ENCODE results near the gene BTBD3.

The BTBD3 gene

DNA sequence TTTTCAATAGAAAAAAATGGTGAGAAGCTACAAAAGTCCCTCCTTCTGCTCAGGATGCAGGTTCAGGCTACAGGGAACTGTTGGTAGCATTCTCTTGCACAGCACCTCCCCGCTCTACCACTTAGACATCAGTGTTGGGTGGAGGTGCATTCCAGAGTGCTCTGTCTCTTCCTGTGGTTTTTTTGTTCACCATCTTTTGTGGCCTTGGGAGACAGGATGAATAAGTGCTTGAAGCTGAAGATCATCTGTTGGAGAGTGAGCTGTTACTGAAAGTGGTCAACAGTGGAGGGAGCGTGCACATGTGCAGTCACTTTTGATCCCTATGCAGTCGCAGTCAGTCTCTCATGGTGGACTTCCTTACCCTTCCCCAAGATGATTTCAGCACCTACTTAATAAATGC, 16.6 kb upstream of the BTBD3 start:
- ChIA-PET POLR2A (no interaction called here), CTCF (interaction anchor here (1.1 to 1.4 kb wide), 3 partner anchors 11 to 16 kb away, joined by 3 to 5 read pairs (median 3); partner anchors contain the start of gene BTBD3)
- no peak for DNase-seq
- 100% methylated on average over 2 of the region's 3 CpGs for WGBS (ENCODE audit: insufficient coverage)
- H3K4me1 ChIP-seq (ENCODE audit: control extremely low read depth in 1 of 4, control insufficient read depth in 4 of 4, insufficient read depth in 4 of 4, low read length in 3 of 4), result peaks cover 0 to 4% (median 2%) of the 10 kb centered on the region in 4 experiments
- H3K27ac ChIP-seq (ENCODE audit: insufficient read depth in 1 of 2, low read depth in 1 of 2, low read length in 2 of 2, poor library complexity in 1 of 2, severe bottlenecking in 2 of 2), result no peak overlapping the region
- no peaks in the 10 kb centered on the region for H3K27me3 ChIP-seq (replicated peaks in 2 of 5; ENCODE audit: control insufficient read depth in 4 of 5, insufficient read depth in 5 of 5, low read length in 4 of 5)
- H3K4me3 ChIP-seq (ENCODE audit: control insufficient read depth in 1 of 7, extremely low read depth in 1 of 7, insufficient read depth in 4 of 7, low read depth in 2 of 7, low read length in 6 of 7), result no peak overlapping the region
- H3K36me3 ChIP-seq (ENCODE audit: control insufficient read depth in 4 of 4, insufficient read depth in 4 of 4, low read length in 3 of 4), result peaks cover 2 to 12% (median 4%) of the 10 kb centered on the region in 4 experiments
- peaks cover 0 to 3% (median 0%) of the 10 kb centered on the region in 5 experiments for H3K9me3 ChIP-seq (ENCODE audit: control extremely low read depth in 1 of 5, control insufficient read depth in 4 of 5, insufficient read depth in 2 of 5, low read depth in 1 of 5, low read length in 4 of 5)

DNA sequence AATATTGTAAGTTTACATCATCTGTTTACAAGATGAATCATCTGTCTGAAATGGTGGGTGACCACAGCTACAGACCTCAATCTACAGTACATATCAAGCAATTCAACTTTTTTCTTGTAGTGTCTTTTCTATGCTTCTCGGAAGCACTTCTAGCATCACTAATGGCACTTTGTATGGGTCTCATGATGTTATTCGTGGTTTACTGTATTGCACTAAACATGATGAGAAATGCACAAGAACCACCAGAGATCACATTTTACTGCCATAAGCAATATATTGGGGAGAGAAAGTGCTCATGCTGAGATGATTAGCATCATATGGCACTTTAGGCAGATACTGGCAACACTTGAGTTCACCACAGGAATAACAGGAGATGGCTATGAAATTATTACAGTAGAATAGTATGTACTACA, 15.4 kb upstream of the BTBD3 start:
- ChIA-PET POLR2A (no interaction called here), CTCF (interaction anchor here (1.4 kb wide), 1 partner anchor 12 kb away, joined by 5 read pairs; no protein-coding TSS in a partner anchor)
- no peak overlapping the region for H3K4me3 ChIP-seq (ENCODE audit: control insufficient read depth in 1 of 7, extremely low read depth in 1 of 7, insufficient read depth in 4 of 7, low read depth in 2 of 7, low read length in 6 of 7)
- peaks cover 0 to 4% (median 2%) of the 10 kb centered on the region in 4 experiments for H3K4me1 ChIP-seq (ENCODE audit: control extremely low read depth in 1 of 4, control insufficient read depth in 4 of 4, insufficient read depth in 4 of 4, low read length in 3 of 4)
- H3K27ac ChIP-seq (ENCODE audit: insufficient read depth in 1 of 2, low read depth in 1 of 2, low read length in 2 of 2, poor library complexity in 1 of 2, severe bottlenecking in 2 of 2), result no peak overlapping the region
- H3K27me3 ChIP-seq (replicated peaks in 2 of 5; ENCODE audit: control insufficient read depth in 4 of 5, insufficient read depth in 5 of 5, low read length in 4 of 5), result no peaks in the 10 kb centered on the region
- DNase-seq, result peak in 1 of 3 donors; percentile 19
- whole genome bisulfite sequencing (ENCODE audit: insufficient coverage), result no CpG with 5 or more reads among the region's 2 CpGs
- H3K36me3 ChIP-seq (ENCODE audit: control insufficient read depth in 4 of 4, insufficient read depth in 4 of 4, low read length in 3 of 4), result peaks cover 2 to 12% (median 4%) of the 10 kb centered on the region in 4 experiments
- peaks cover 0 to 3% (median 0%) of the 10 kb centered on the region in 5 experiments for H3K9me3 ChIP-seq (ENCODE audit: control extremely low read depth in 1 of 5, control insufficient read depth in 4 of 5, insufficient read depth in 2 of 5, low read depth in 1 of 5, low read length in 4 of 5)

DNA sequence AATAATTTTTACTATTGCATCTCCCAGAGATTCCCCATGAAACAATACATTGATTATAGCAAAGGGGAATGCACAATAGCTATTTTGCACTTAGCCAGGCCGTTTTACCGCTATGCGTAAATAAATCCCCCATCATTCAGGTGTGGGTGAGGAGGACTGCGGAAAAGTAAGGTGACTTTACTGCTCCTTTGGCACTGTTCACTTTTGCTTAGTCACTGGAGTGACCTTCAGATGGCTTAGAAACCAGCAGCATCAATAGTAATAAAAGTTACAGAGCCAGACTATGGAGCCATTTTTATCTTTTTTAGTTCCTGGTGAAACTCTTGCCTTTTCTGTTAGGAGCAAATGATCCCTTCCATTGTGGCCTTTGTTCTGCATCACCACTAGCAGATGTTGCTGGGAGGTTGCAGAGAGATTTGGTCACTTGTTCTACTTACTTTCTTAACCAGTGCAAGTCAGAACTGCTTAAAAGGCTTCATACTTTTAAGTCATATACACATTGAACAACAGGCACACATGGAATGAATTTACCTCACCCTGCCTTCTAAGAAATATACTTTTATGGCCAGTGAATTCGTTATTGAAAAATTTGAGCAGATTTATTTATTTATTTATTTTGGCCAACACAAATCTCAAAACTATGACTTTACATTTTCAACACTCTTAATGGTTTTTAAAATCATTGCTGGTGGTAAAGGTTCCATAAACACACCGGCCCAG, 12.1 kb upstream of the BTBD3 start:
- no peaks in the 10 kb centered on the region for H3K27me3 ChIP-seq (replicated peaks in 2 of 5; ENCODE audit: control insufficient read depth in 4 of 5, insufficient read depth in 5 of 5, low read length in 4 of 5)
- H3K9me3 ChIP-seq (ENCODE audit: control extremely low read depth in 1 of 5, control insufficient read depth in 4 of 5, insufficient read depth in 2 of 5, low read depth in 1 of 5, low read length in 4 of 5), result peaks cover 0 to 3% (median 0%) of the 10 kb centered on the region in 5 experiments
- H3K4me1 ChIP-seq (ENCODE audit: control extremely low read depth in 1 of 4, control insufficient read depth in 4 of 4, insufficient read depth in 4 of 4, low read length in 3 of 4), result peaks cover 0 to 4% (median 2%) of the 10 kb centered on the region in 4 experiments
- H3K4me3 ChIP-seq (ENCODE audit: control insufficient read depth in 1 of 7, extremely low read depth in 1 of 7, insufficient read depth in 4 of 7, low read depth in 2 of 7, low read length in 6 of 7), result no peak overlapping the region
- ChIA-PET CTCF (no interaction called here), POLR2A (no interaction called here)
- no peak overlapping the region for H3K27ac ChIP-seq (ENCODE audit: insufficient read depth in 1 of 2, low read depth in 1 of 2, low read length in 2 of 2, poor library complexity in 1 of 2, severe bottlenecking in 2 of 2)
- 80% methylated on average over 2 of the region's 6 CpGs for WGBS (ENCODE audit: insufficient coverage)
- peaks cover 2 to 12% (median 4%) of the 10 kb centered on the region in 4 experiments for H3K36me3 ChIP-seq (ENCODE audit: control insufficient read depth in 4 of 4, insufficient read depth in 4 of 4, low read length in 3 of 4)
- DNase-seq, result no peak

DNA sequence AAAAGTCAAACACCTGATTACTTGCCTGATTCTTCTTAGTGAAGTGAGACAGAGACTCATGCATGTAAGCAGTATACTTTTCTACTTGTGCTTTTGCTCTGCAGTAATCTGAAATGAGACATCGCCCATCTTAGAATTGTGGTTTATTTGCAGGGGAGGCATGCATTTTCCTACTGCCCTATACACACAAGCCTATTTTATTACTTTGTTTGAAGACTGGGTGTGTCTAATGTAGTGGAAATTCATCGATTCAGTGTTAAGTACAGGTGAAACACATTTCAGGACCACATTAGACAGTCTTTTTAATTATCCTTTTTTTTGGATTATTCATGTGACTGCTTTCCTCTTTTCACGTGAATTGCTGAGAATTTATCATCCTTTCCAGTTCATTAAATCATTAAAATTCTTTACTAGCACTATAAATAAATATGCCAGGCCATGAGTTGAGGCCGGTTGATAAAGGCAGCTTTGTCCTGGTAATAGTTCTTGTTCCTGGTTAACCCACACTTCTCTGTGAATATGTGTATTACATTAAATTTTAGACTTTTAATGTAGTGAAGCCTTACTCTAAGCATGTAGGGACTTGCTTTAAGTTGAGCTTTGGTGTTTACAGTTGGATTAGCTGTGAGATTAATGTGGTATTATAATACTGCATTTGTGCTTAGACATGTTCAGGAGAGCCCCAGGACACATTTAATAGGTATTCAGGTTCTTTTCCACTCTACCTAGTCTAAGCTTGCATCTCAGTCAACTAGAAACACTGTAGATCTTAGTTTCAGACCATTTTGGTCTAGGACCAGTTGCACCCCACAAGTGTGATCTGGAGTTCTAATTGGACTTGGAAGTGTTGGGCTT, 10.8 kb upstream of the BTBD3 start:
- no peak for DNase-seq

DNA sequence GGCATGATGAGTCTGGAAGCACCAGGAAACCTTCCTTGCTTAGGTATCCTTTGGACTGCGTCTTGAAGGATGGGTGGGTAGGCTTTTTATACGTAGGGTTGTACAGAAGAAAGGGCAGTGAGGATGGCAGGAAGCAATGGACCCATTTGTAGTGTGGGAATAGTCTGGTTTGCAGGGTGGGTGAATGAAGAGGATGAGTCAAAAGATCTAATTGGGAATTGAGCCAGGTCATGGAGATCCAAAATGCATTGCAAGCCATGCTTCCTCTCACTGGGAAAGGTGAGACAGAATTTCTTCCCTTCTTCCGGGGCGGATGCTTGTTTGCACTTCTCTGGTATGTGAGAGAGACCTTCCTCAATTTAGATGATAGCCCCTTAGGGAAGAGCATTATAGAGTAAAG, 10.1 kb upstream of the BTBD3 start:
- peaks cover 2 to 8% (median 4%) of the 10 kb centered on the region in 4 experiments for H3K36me3 ChIP-seq (ENCODE audit: control insufficient read depth in 4 of 4, insufficient read depth in 4 of 4, low read length in 3 of 4)
- ChIA-PET POLR2A (no interaction called here), CTCF (no interaction called here)
- H3K4me1 ChIP-seq (ENCODE audit: control extremely low read depth in 1 of 4, control insufficient read depth in 4 of 4, insufficient read depth in 4 of 4, low read length in 3 of 4), result peaks cover 0 to 8% (median 2%) of the 10 kb centered on the region in 4 experiments
- WGBS (ENCODE audit: insufficient coverage), result 100% methylated on average over 3 of the region's 4 CpGs
- no peak overlapping the region for H3K27ac ChIP-seq (ENCODE audit: insufficient read depth in 1 of 2, low read depth in 1 of 2, low read length in 2 of 2, poor library complexity in 1 of 2, severe bottlenecking in 2 of 2)
- peaks cover 0 to 3% (median 0%) of the 10 kb centered on the region in 5 experiments for H3K9me3 ChIP-seq (ENCODE audit: control extremely low read depth in 1 of 5, control insufficient read depth in 4 of 5, insufficient read depth in 2 of 5, low read depth in 1 of 5, low read length in 4 of 5)
- no peak for DNase-seq
- no peaks in the 10 kb centered on the region for H3K27me3 ChIP-seq (replicated peaks in 2 of 5; ENCODE audit: control insufficient read depth in 4 of 5, insufficient read depth in 5 of 5, low read length in 4 of 5)
- no peak overlapping the region for H3K4me3 ChIP-seq (ENCODE audit: control insufficient read depth in 1 of 7, extremely low read depth in 1 of 7, insufficient read depth in 4 of 7, low read depth in 2 of 7, low read length in 6 of 7)

More for the DNA sequence above, 10.8 kb upstream of the BTBD3 start:
- WGBS (ENCODE audit: insufficient coverage), result no CpG with 5 or more reads among the region's 4 CpGs
- H3K4me1 ChIP-seq (ENCODE audit: control extremely low read depth in 1 of 4, control insufficient read depth in 4 of 4, insufficient read depth in 4 of 4, low read length in 3 of 4), result peaks cover 0 to 3% (median under 1%) of the 10 kb centered on the region in 4 experiments
- no peak overlapping the region for H3K4me3 ChIP-seq (ENCODE audit: control insufficient read depth in 1 of 7, extremely low read depth in 1 of 7, insufficient read depth in 4 of 7, low read depth in 2 of 7, low read length in 6 of 7)
- H3K9me3 ChIP-seq (ENCODE audit: control extremely low read depth in 1 of 5, control insufficient read depth in 4 of 5, insufficient read depth in 2 of 5, low read depth in 1 of 5, low read length in 4 of 5), result peaks cover 0 to 3% (median 0%) of the 10 kb centered on the region in 5 experiments
- H3K36me3 ChIP-seq (ENCODE audit: control insufficient read depth in 4 of 4, insufficient read depth in 4 of 4, low read length in 3 of 4), result peaks cover 2 to 8% (median 4%) of the 10 kb centered on the region in 4 experiments
- no peak overlapping the region for H3K27ac ChIP-seq (ENCODE audit: insufficient read depth in 1 of 2, low read depth in 1 of 2, low read length in 2 of 2, poor library complexity in 1 of 2, severe bottlenecking in 2 of 2)
- ChIA-PET POLR2A (no interaction called here), CTCF (no interaction called here)
- no peaks in the 10 kb centered on the region for H3K27me3 ChIP-seq (replicated peaks in 2 of 5; ENCODE audit: control insufficient read depth in 4 of 5, insufficient read depth in 5 of 5, low read length in 4 of 5)

DNA sequence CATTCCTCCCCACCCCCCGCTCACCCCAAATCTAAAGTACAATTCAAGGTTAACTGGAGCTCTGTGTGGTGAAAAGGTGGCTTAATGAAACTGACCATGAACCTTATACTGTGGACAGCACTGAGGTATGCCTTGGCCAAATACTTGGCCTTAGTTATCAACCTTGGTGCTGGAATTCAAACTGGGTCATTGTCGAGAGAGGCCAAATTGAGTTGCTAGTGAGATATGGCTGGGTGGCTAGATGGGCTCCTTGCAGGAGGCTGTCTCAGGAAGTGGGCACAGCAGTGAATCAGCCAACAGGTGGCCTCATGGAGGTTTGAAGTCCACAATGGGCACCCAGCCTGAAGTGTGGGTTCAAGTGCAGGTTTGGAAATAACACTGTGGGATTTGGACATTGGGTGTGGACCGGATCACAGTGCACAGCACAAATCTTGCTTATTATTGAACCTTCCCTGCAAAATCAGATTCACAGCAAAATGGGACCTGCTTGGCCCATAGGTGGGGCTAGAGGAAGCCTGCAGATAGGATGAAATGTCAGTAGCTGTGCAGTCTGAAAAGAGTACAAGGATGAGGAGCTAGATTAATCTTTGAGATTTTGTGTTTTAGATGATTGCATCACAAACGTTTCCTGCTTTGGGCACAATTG, 5.6 kb upstream of the BTBD3 start:
- DNase-seq, result peak; percentile 23 to 54 (median 52)
- Histone ChIP-seq H3K9me3 (ENCODE audit: control extremely low read depth in 1 of 5, control insufficient read depth in 4 of 5, insufficient read depth in 2 of 5, low read depth in 1 of 5, low read length in 4 of 5) (no peaks in the 10 kb centered on the region), H3K36me3 (ENCODE audit: control insufficient read depth in 4 of 4, insufficient read depth in 4 of 4, low read length in 3 of 4) (no peaks in the 10 kb centered on the region), H3K27me3 (replicated peaks in 2 of 5; ENCODE audit: control insufficient read depth in 4 of 5, insufficient read depth in 5 of 5, low read length in 4 of 5) (no peaks in the 10 kb centered on the region), H3K27ac (ENCODE audit: insufficient read depth in 1 of 2, low read depth in 1 of 2, low read length in 2 of 2, poor library complexity in 1 of 2, severe bottlenecking in 2 of 2) (no peak overlapping the region), H3K4me3 (ENCODE audit: control insufficient read depth in 1 of 7, extremely low read depth in 1 of 7, insufficient read depth in 4 of 7, low read depth in 2 of 7, low read length in 6 of 7) (no peak overlapping the region), H3K4me1 (ENCODE audit: control extremely low read depth in 1 of 4, control insufficient read depth in 4 of 4, insufficient read depth in 4 of 4, low read length in 3 of 4) (peaks cover 0 to 25% (median 5%) of the 10 kb centered on the region in 4 experiments)
- CTCF ChIA-PET, result interaction anchor here (0.7 to 1.5 kb wide), 7 partner anchors 9 to 307 kb away, joined by 3 to 5 read pairs (median 3); no protein-coding TSS in a partner anchor
- 92% methylated on average over 2 of the region's 4 CpGs for WGBS (ENCODE audit: insufficient coverage)
- POLR2A ChIA-PET, result no interaction called here

Data from common myeloid progenitor, CD34-positive (primary cell).